ENCODE results near the gene AK3.
A peak's percentile ranks its signal among the peaks of the same experiment; 100 is the strongest.
"Not testable (repeated sequence)": the region's sequence is repeated elsewhere in the genome, so short reads cannot be mapped to it uniquely, and the experiment has no call there.

AK3 gene

GRCh38 chr9:4740638-4741364 lies at the start of gene AK3:
AK3 (minus strand) TSS chr9:4741202; CDS start chr9:4741087, 115 bp downstream.
- peak; percentile 20 for DNase-seq

GRCh38 chr9:4788703-4789102 lies 47.7 kb upstream of the AK3 start:
- DNase-seq: no peak

GRCh38 chr9:4787876-4788275 lies 46.9 kb upstream of the AK3 start:
- DNase-seq: no peak

GRCh38 chr9:4786599-4786998 lies 45.6 kb upstream of the AK3 start:
- DNase-seq: no peak

GRCh38 chr9:4784403-4784802 lies 43.4 kb upstream of the AK3 start:
- no peak for DNase-seq

- DNase-seq: not testable (repeated sequence)
Observed at GRCh38 chr9:4783191-4783590, 42.2 kb upstream of the AK3 start.

- no peak for DNase-seq
Observed at GRCh38 chr9:4781408-4781807, 40.4 kb upstream of the AK3 start.

GRCh38 chr9:4780651-4781050 lies 39.6 kb upstream of the AK3 start:
- no peak for DNase-seq

- DNase-seq: not testable (repeated sequence)
Observed at GRCh38 chr9:4774958-4775357, 34.0 kb upstream of the AK3 start.

GRCh38 chr9:4774209-4774608 lies 33.2 kb upstream of the AK3 start:
- DNase-seq: no peak

- DNase-seq: no peak
Observed at GRCh38 chr9:4771788-4772187, 30.8 kb upstream of the AK3 start.

GRCh38 chr9:4769321-4770080 lies 28.5 kb upstream of the AK3 start:
- no peak for DNase-seq

GRCh38 chr9:4768681-4769080 lies 27.7 kb upstream of the AK3 start:
- DNase-seq: no peak

GRCh38 chr9:4764033-4764432 lies 23.0 kb upstream of the AK3 start:
- no peak for DNase-seq

- DNase-seq: no peak
Observed at GRCh38 chr9:4762886-4763541, 22.0 kb upstream of the AK3 start.

- DNase-seq: peak; percentile 45
Observed at GRCh38 chr9:4762108-4762885, 21.3 kb upstream of the AK3 start.

- no peak for DNase-seq
Observed at GRCh38 chr9:4760122-4760521, 19.1 kb upstream of the AK3 start.

- DNase-seq: no peak
Observed at GRCh38 chr9:4756420-4756819, 15.4 kb upstream of the AK3 start.

GRCh38 chr9:4755026-4755609 lies 14.1 kb upstream of the AK3 start:
- DNase-seq: no peak

GRCh38 chr9:4754530-4754929 lies 13.5 kb upstream of the AK3 start:
- DNase-seq: not testable (repeated sequence)

GRCh38 chr9:4750023-4750673 lies 9.1 kb upstream of the AK3 start:
- DNase-seq: no peak

- DNase-seq: no peak
Observed at GRCh38 chr9:4748612-4749011, 7.6 kb upstream of the AK3 start.
